ENCODE measurements around the gene SLC13A3.

SLC13A3 gene

DNA sequence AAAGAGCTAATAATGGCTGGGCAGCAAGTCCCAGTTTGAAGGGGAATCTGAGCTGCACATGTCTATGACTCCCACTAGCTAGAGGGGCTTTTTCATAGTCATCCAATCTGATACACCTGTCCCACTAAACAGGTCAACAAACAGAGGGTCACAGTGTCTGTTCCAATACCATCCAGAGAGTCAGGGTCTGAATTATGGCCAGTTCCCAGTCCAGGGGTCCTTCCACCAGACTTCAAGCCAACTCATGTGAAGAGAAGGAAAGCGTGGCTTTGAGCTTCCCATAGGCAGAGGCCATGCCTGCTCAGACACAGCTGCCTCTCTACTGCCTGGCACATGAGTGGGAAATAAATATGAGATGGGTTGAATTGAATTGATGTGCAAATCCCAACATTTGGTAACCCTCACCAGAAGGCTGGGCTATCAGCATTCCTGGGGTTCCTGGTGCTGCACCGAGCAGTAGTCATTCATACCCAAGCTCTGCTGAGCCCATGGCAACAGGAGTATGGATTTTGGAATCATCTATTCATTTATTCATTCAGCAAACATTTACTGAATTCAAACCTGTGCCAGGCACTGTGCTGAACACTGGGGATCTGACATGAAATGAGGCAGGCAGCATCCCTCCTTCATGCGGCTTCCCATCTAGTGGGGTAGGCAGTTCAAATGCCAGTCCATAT is 20.7 kb upstream of the SLC13A3 start:
- H3K14ac ChIP-seq (ENCODE audit: low read length) = no peak overlapping the region
- H3K4me2 ChIP-seq (ENCODE audit: insufficient read depth, low read length, poor library complexity, severe bottlenecking) = no peak overlapping the region
- H3K4ac ChIP-seq (ENCODE audit: low read length) = no peak overlapping the region
- no peaks in the 10 kb centered on the region for H3K27me3 ChIP-seq (ENCODE audit: control insufficient read depth in 3 of 3, insufficient read depth in 3 of 3, low read depth in 1 of 3, low read length in 3 of 3)
- H2AFZ ChIP-seq (ENCODE audit: low read length) = no peak overlapping the region
- no peak overlapping the region for H3K18ac ChIP-seq (ENCODE audit: low read length)
- H3K79me1 ChIP-seq (ENCODE audit: low read depth, low read length) = no peaks in the 10 kb centered on the region
- H3K9me3 ChIP-seq (replicated peaks in 1 of 2; ENCODE audit: control insufficient read depth in 2 of 2, insufficient read depth in 1 of 2, low read depth in 1 of 2, low read length in 2 of 2) = peaks cover 5 to 7% of the 10 kb centered on the region in 2 donors
- H3K4me1 ChIP-seq (ENCODE audit: control insufficient read depth in 2 of 2, insufficient read depth in 1 of 2, low read depth in 1 of 2, low read length in 2 of 2) = peaks cover 7 to 10% of the 10 kb centered on the region in 2 donors
- no peak overlapping the region for H4K91ac ChIP-seq (ENCODE audit: low read depth, low read length, poor library complexity)
- no peak overlapping the region for H2BK5ac ChIP-seq (ENCODE audit: low read length)
- no peak overlapping the region for H3K4me3 ChIP-seq (ENCODE audit: low read length in 2 of 2)
- no peak overlapping the region for H3K9ac ChIP-seq (ENCODE audit: low read depth, low read length, poor library complexity)
- H3K27ac ChIP-seq (replicated peaks; ENCODE audit: low read length) = no peak overlapping the region
- H4K8ac ChIP-seq (ENCODE audit: low read depth, low read length) = no peak overlapping the region
- no peak overlapping the region for H2AK5ac ChIP-seq (ENCODE audit: low read depth, low read length)
- WGBS, 2 donors (ENCODE audit: extremely low coverage in 2 of 2, insufficient read length in 2 of 2, insufficient replicate concordance in 1 of 2) = no CpG with 5 or more reads among the region's 3 CpGs
- no peaks in the 10 kb centered on the region for H3K36me3 ChIP-seq (replicated peaks in 1 of 2; ENCODE audit: control insufficient read depth in 2 of 2, insufficient read depth in 2 of 2, low read length in 2 of 2)
- H2BK12ac ChIP-seq (ENCODE audit: low read length) = no peak overlapping the region
- no peak for DNase-seq (ENCODE audit: low spot score)
- no peak overlapping the region for H2BK15ac ChIP-seq (ENCODE audit: low read length)
- no peak overlapping the region for H3K23ac ChIP-seq (ENCODE audit: low read depth, low read length, poor library complexity)
- no peak overlapping the region for H2BK120ac ChIP-seq (ENCODE audit: low read depth, low read length)

DNA sequence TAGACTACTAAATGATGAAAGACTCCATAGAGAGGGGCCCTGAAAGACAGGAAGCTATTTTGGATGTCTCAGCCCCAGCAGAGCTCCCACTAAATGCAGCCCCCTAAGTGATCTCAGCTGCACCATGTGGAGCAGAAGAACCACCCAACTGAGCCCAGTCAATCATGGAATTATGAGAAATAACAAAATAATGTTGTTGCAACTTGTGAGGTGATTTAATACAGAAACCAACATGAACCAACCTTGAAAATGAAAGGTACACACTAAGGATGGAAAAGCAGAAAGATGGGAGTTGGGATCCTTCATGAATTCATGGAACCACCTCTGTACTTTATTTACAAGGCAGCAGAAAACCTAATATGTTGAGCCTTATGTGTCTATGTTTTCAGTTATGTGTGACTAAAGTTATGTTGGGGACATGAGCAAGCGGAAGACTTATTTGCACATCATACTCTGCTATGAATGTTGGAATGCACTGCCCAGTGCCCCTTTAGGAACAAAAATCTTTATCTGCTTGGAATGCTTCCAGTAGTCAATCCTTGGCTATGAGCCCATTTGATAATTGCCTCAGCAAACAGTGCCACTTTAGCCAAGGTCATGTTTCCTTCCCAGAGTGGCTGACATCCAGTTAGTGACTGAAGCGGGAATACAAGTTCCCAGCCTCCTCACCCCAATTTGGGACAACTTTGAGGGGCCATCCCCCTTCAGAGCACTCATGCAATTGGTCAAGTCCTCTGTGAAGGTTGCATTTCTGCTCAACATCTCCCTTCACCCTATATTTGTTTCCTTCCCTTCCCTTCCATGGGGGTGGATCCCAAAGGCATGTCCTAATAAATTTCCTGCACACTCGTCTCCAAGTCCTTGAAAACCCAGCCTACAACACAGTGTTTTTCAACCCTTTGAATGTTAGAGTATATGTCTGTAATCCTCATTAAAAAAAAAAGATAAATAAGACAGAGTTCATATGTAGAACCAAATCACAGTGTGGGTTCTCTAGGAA is 19.6 kb upstream of the SLC13A3 start:
- H3K14ac ChIP-seq (ENCODE audit: low read length) = no peak overlapping the region
- no peaks in the 10 kb centered on the region for H3K27me3 ChIP-seq (ENCODE audit: control insufficient read depth in 3 of 3, insufficient read depth in 3 of 3, low read depth in 1 of 3, low read length in 3 of 3)
- WGBS, 2 donors (ENCODE audit: extremely low coverage in 2 of 2, insufficient read length in 2 of 2, insufficient replicate concordance in 1 of 2) = no CpG with 5 or more reads among the region's 3 CpGs
- H3K23ac ChIP-seq (ENCODE audit: low read depth, low read length, poor library complexity) = no peak overlapping the region
- no peaks in the 10 kb centered on the region for H3K36me3 ChIP-seq (replicated peaks in 1 of 2; ENCODE audit: control insufficient read depth in 2 of 2, insufficient read depth in 2 of 2, low read length in 2 of 2)
- no peak overlapping the region for H3K27ac ChIP-seq (replicated peaks; ENCODE audit: low read length)
- peaks cover 5 to 7% of the 10 kb centered on the region in 2 donors for H3K9me3 ChIP-seq (replicated peaks in 1 of 2; ENCODE audit: control insufficient read depth in 2 of 2, insufficient read depth in 1 of 2, low read depth in 1 of 2, low read length in 2 of 2)
- no peak for DNase-seq (ENCODE audit: low spot score)
- no peak overlapping the region for H2BK120ac ChIP-seq (ENCODE audit: low read depth, low read length)
- no peak overlapping the region for H2BK15ac ChIP-seq (ENCODE audit: low read length)
- H2BK5ac ChIP-seq (ENCODE audit: low read length) = no peak overlapping the region
- no peak overlapping the region for H2BK12ac ChIP-seq (ENCODE audit: low read length)
- no peak overlapping the region for H2AFZ ChIP-seq (ENCODE audit: low read length)
- H3K4ac ChIP-seq (ENCODE audit: low read length) = no peak overlapping the region
- no peak overlapping the region for H3K18ac ChIP-seq (ENCODE audit: low read length)
- H3K4me3 ChIP-seq (ENCODE audit: low read length in 2 of 2) = no peak overlapping the region
- no peak overlapping the region for H3K4me2 ChIP-seq (ENCODE audit: insufficient read depth, low read length, poor library complexity, severe bottlenecking)
- H3K9ac ChIP-seq (ENCODE audit: low read depth, low read length, poor library complexity) = no peak overlapping the region
- H2AK5ac ChIP-seq (ENCODE audit: low read depth, low read length) = no peak overlapping the region
- H4K8ac ChIP-seq (ENCODE audit: low read depth, low read length) = no peak overlapping the region
- no peaks in the 10 kb centered on the region for H3K79me1 ChIP-seq (ENCODE audit: low read depth, low read length)
- H4K91ac ChIP-seq (ENCODE audit: low read depth, low read length, poor library complexity) = no peak overlapping the region
- peaks cover 7 to 10% of the 10 kb centered on the region in 2 donors for H3K4me1 ChIP-seq (ENCODE audit: control insufficient read depth in 2 of 2, insufficient read depth in 1 of 2, low read depth in 1 of 2, low read length in 2 of 2)

DNA sequence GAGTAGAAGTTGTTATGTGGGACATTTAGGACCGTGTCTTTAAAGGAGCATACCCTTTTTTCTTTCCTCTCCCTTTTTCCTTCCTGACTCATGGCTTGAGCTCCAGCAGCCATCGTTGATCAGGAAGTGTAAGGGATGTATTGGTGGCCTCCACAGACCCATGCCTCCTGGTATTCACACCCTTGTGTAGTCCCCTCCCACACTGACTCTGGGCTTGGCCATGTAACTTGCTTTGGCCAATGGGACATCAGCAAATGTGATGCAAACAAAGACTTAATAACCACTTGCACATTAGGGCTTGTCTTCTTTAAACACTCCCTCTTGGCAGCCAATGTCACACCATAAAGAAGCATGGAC is 18.9 kb upstream of the SLC13A3 start:
- H2AK5ac ChIP-seq (ENCODE audit: low read depth, low read length) = no peak overlapping the region
- no peak for DNase-seq (ENCODE audit: low spot score)
- H3K9ac ChIP-seq (ENCODE audit: low read depth, low read length, poor library complexity) = no peak overlapping the region
- H3K36me3 ChIP-seq (replicated peaks in 1 of 2; ENCODE audit: control insufficient read depth in 2 of 2, insufficient read depth in 2 of 2, low read length in 2 of 2) = no peaks in the 10 kb centered on the region
- no peak overlapping the region for H3K27ac ChIP-seq (replicated peaks; ENCODE audit: low read length)
- peaks cover 5 to 7% of the 10 kb centered on the region in 2 donors for H3K9me3 ChIP-seq (replicated peaks in 1 of 2; ENCODE audit: control insufficient read depth in 2 of 2, insufficient read depth in 1 of 2, low read depth in 1 of 2, low read length in 2 of 2)
- H2AFZ ChIP-seq (ENCODE audit: low read length) = no peak overlapping the region
- H3K4me2 ChIP-seq (ENCODE audit: insufficient read depth, low read length, poor library complexity, severe bottlenecking) = no peak overlapping the region
- H3K18ac ChIP-seq (ENCODE audit: low read length) = no peak overlapping the region
- H4K91ac ChIP-seq (ENCODE audit: low read depth, low read length, poor library complexity) = no peak overlapping the region
- no peaks in the 10 kb centered on the region for H3K27me3 ChIP-seq (ENCODE audit: control insufficient read depth in 3 of 3, insufficient read depth in 3 of 3, low read depth in 1 of 3, low read length in 3 of 3)
- no peak overlapping the region for H2BK5ac ChIP-seq (ENCODE audit: low read length)
- peaks cover 7 to 10% of the 10 kb centered on the region in 2 donors for H3K4me1 ChIP-seq (ENCODE audit: control insufficient read depth in 2 of 2, insufficient read depth in 1 of 2, low read depth in 1 of 2, low read length in 2 of 2)
- H3K79me1 ChIP-seq (ENCODE audit: low read depth, low read length) = no peaks in the 10 kb centered on the region
- no peak overlapping the region for H4K8ac ChIP-seq (ENCODE audit: low read depth, low read length)
- no CpG with 5 or more reads among the region's 2 CpGs for whole genome bisulfite sequencing, 2 donors (ENCODE audit: extremely low coverage in 2 of 2, insufficient read length in 2 of 2, insufficient replicate concordance in 1 of 2)
- H2BK120ac ChIP-seq (ENCODE audit: low read depth, low read length) = no peak overlapping the region
- no peak overlapping the region for H3K14ac ChIP-seq (ENCODE audit: low read length)
- H3K23ac ChIP-seq (ENCODE audit: low read depth, low read length, poor library complexity) = no peak overlapping the region
- no peak overlapping the region for H3K4ac ChIP-seq (ENCODE audit: low read length)
- H2BK12ac ChIP-seq (ENCODE audit: low read length) = no peak overlapping the region
- H3K4me3 ChIP-seq (ENCODE audit: low read length in 2 of 2) = no peak overlapping the region
- H2BK15ac ChIP-seq (ENCODE audit: low read length) = no peak overlapping the region

All from neuronal stem cell (in vitro differentiated cells).